IPS-11a (cell line): ENCODE data around the gene INTS3.

Experiments used
- H3K4me3 ChIP-seq: one replicate; pipeline ENCODE4 v1.5.1; 2013; ENCODE audit warnings: low read depth, low read length, control low read depth

INTS3 gene

GRCh38 chr1:153727463-153728304 lies at the start of gene INTS3:
INTS3 (plus strand) TSS chr1:153728050; CDS start chr1:153728635, 585 bp downstream.
- peak within 1 kb of the TSS; percentile 83 for H3K4me3 ChIP-seq

- H3K4me3 ChIP-seq: peak within 1 kb of the TSS; percentile 67
Observed at GRCh38 chr1:153678519-153679336, 49.1 kb upstream of the INTS3 start, which contains the start of gene NPR1. NPR1 (plus strand) TSS chr1:153678688; CDS start chr1:153679109, 421 bp downstream.

GRCh38 chr1:153679337-153680119 lies 48.3 kb upstream of the INTS3 start:
- H3K4me3 ChIP-seq: peak overlapping the region; percentile 67

GRCh38 chr1:153680120-153680403 lies 47.8 kb upstream of the INTS3 start:
- peak overlapping the region; percentile 67 for H3K4me3 ChIP-seq

GRCh38 chr1:153682730-153683129 lies 45.1 kb upstream of the INTS3 start:
- no peak overlapping the region for H3K4me3 ChIP-seq

- no peak overlapping the region for H3K4me3 ChIP-seq
Observed at GRCh38 chr1:153683854-153684253, 44.0 kb upstream of the INTS3 start.

- H3K4me3 ChIP-seq: no peak overlapping the region
Observed at GRCh38 chr1:153684892-153685291, 43.0 kb upstream of the INTS3 start.

GRCh38 chr1:153685544-153686340 lies 42.1 kb upstream of the INTS3 start:
- no peak overlapping the region for H3K4me3 ChIP-seq

GRCh38 chr1:153687346-153688125 lies 40.3 kb upstream of the INTS3 start:
- H3K4me3 ChIP-seq: no peak overlapping the region

- no peak overlapping the region for H3K4me3 ChIP-seq
Observed at GRCh38 chr1:153688276-153688675, 39.6 kb upstream of the INTS3 start.

- no peak overlapping the region for H3K4me3 ChIP-seq
Observed at GRCh38 chr1:153688736-153689328, 39.0 kb upstream of the INTS3 start.

- no peak overlapping the region for H3K4me3 ChIP-seq
Observed at GRCh38 chr1:153693466-153693865, 34.4 kb upstream of the INTS3 start.

GRCh38 chr1:153696741-153697140 lies 31.1 kb upstream of the INTS3 start:
- H3K4me3 ChIP-seq: no peak overlapping the region

- H3K4me3 ChIP-seq: no peak overlapping the region
Observed at GRCh38 chr1:153697191-153698019, 30.4 kb upstream of the INTS3 start.

- H3K4me3 ChIP-seq: no peak overlapping the region
Observed at GRCh38 chr1:153698020-153698922, 29.6 kb upstream of the INTS3 start.

- H3K4me3 ChIP-seq: no peak overlapping the region
Observed at GRCh38 chr1:153698923-153699714, 28.7 kb upstream of the INTS3 start.

GRCh38 chr1:153699768-153700167 lies 28.1 kb upstream of the INTS3 start:
- H3K4me3 ChIP-seq: no peak overlapping the region
